Activated CD8-positive, alpha-beta memory T cell treated with anti-CD3 and anti-CD28 coated beads for 4 hours (primary cell): ENCODE measurements around the gene TTC6.

Experiments
- DNase-seq, 2 donors: peaks; one replicate each; pipeline ENCODE4 v3.0.0-alpha.2; 2020; ENCODE audit warnings: low read depth in 2 of 2

TTC6 gene

GRCh38 chr14:37597914-37598746 is 2.7 kb downstream of the TTC6 start:
- DNase-seq = no peak

GRCh38 chr14:37598747-37599506 is 3.5 kb downstream of the TTC6 start:
- DNase-seq = no peak

- no peak for DNase-seq
Observed at GRCh38 chr14:37599507-37600368, 4.3 kb downstream of the TTC6 start.

DNA sequence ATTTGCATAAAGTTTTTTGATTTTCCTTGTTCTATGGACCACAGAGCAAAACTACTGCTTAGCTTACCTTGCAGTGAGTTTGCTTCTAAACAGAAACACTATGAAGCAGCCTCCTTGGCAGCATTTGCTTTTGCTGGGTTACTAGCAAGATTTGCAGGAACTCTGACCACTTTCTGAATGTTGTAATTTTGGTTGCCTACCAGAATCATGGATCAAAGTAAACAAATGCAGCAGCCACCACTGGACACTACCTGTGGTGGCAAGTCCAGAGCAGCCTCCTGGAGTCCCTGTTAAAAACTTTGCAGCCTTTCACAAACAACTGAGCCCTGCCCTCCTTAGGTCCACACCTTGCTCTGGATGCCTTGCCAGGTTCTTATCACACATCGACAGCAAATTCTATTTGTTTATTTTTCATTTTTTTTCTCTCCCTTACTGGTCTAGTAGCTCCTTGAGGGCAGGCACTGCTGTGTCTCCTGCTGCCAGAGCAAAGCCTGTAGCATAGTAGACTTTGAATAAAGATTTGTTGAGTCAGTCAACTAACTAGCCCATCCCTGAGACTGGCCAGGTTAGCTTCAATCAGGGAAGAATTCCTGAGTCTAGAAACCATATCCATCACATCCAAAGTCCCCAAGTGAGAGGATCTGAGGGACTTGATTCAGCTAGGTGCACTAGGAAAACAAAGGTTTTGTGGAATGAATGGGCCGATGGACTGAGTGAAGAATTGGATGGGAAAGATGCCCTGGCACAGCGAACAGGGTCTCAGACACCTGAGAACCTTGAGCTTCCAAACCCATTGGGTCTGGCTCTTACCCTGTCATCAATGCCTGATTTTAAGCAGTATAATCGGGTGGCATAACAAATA is 5.7 kb downstream of the TTC6 start:
- DNase-seq = no peak

DNA sequence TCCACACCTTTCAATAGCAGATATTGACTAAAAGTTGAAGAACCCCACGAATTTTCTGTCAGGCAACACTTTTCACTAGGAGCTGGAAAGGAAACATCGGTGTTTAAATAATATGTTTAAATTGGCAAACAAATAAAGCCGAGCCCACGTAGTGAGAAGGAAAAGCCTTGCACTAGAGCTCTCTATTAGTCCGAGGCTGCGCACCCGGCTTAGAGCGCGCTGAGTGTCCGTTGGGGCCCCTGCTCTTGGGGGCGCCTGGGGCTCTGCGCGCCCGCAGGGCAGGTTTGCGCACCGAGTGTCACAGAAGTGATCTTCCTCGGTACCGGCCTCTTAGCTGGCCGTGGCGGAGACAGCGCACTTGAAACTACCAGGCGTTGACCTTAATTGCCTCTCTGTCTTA is 6.4 kb downstream of the TTC6 start:
- no peak for DNase-seq

- DNase-seq = no peak
Observed at GRCh38 chr14:37602605-37603453, 7.4 kb downstream of the TTC6 start.

- no peak for DNase-seq
Observed at GRCh38 chr14:37603688-37604251, 8.3 kb downstream of the TTC6 start.

- DNase-seq = no peak
Observed at GRCh38 chr14:37606678-37607077, 11.2 kb downstream of the TTC6 start.

DNA sequence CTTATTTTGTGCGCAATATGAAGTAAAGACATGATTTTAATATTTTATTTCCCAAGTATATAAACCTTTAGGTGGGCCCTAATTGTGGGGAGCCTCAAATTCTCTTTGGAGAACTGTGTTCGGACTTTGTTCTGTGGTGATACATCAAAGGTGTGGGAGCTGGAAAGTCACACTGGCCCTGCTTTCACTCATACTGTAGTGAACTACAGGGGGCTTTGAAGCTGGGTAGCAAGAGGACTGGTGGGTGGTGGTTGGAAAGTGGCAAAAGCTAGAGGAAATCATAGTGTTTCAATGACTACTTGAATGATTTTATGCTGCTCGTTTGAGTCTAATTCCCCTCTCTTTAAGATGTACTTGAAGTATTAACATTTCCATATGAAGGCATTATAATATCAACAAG is 13.2 kb downstream of the TTC6 start:
- DNase-seq = no peak

GRCh38 chr14:37610945-37611523 is 15.6 kb downstream of the TTC6 start:
- no peak for DNase-seq

GRCh38 chr14:37615582-37616289 is 20.3 kb downstream of the TTC6 start:
- no peak for DNase-seq

- no peak for DNase-seq
Observed at GRCh38 chr14:37616853-37617252, 21.4 kb downstream of the TTC6 start.

- no peak for DNase-seq
Observed at GRCh38 chr14:37617864-37618365, 22.5 kb downstream of the TTC6 start.

DNA sequence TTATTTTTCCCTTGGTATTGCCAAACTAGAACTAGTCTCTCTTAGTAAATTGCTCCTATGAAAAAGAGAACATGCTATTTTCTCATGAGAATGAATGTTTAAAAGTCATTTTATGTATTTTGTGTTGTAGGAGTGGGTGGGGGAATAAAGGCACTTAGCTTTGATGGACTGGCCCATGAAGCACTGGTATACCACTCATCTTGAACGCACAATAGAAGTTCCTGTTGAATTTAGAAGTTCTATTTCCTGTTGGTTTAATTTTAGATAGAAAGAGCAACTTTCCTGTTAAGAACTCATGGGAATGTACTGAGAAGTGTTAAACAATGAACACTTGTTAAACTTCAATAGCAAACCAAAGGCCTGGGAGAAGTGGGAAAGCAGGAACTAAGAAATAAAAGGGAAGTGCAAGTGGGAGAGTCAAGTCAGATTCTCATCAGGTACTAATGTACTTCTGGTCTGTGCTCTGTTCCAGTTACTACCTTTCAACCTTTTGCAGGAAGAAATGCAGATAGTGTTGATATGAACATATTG is 23.1 kb downstream of the TTC6 start:
- no peak for DNase-seq

GRCh38 chr14:37620856-37621255 is 25.4 kb downstream of the TTC6 start:
- no peak for DNase-seq

GRCh38 chr14:37622231-37622923 is 26.9 kb downstream of the TTC6 start:
- no peak for DNase-seq

DNA sequence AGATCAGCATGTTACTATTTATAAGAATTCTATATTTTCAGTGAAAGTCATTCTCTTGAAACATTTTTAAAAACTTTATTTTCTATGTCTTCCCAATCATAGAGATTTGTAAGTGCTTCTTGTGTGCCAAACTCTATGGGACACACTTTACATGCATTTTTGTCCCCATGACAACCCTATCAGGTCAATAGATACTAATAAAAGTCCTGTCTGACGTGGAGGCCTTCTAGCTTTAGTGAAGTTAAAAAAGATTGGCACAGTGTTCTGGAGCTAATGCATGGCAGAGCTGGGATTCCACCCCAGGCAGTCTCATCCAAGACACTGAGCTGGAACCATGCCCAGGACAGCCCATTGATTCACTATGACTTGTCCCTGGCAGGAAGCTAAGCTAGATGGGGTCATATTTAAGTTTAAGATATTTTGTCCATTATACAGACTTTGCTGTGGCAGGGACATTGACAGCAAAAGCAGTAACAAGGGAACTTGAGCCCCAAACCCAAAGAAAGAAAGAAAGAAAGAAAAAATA is 28.1 kb downstream of the TTC6 start:
- DNase-seq = no peak

DNA sequence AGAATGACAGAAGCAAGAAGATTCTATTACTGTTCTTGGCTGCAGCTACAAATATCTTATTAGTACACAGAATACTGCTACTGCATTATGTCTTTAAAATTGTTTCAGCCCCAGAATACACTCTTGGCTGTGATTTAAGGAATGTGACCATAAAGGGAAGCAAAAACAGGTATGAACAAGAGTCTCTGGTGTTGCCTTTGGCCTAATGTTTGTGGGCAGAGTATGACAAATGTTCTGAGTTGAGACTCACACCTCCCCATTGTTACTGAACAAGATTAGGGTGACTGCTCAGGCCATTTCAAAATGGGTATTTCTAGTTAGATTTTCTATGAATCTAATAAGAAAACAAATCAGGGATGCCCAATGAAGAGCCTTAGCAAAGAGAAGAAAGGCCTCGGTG is 28.5 kb downstream of the TTC6 start:
- DNase-seq = no peak
